Liver (tissue), 9 donors: Measurements from ENCODE around the gene DOCK2. TPM values are rescaled to one million over a fixed set of nuclear protein-coding genes. Genes with fewer than 3 reads are reported as not detected.

Experiments used
- DNase-seq: peaks from one replicate; pipeline ENCODE4 v3.0.0-alpha.2; 2017; ENCODE audit warnings: low spot score
- H3K27ac ChIP-seq, 2 donors: one replicate each; pipeline ENCODE4 v1.7.0; 2013; ENCODE audit warnings: inconsistent platforms in 2 of 2, low read length in 2 of 2, control low read depth in 1 of 2, low read depth in 1 of 2, mild to moderate bottlenecking in 1 of 2
- H3K27me3 ChIP-seq, 4 donors: one replicate each; pipeline versions ENCODE4 v1.6.1 to v1.7.0; 2013; ENCODE audit warnings: low read length in 3 of 4, inconsistent platforms in 1 of 4, mild to moderate bottlenecking in 1 of 4, moderate library complexity in 1 of 4; ENCODE audit not compliant: control insufficient read depth in 4 of 4, insufficient read depth in 4 of 4
- H3K36me3 ChIP-seq, 4 donors: one replicate each; pipeline versions ENCODE4 v1.6.1 to v1.7.0; 2013; ENCODE audit warnings: low read length in 3 of 4, mild to moderate bottlenecking in 3 of 4, low read depth in 1 of 4, moderate library complexity in 1 of 4; ENCODE audit not compliant: control insufficient read depth in 4 of 4, insufficient read depth in 3 of 4
- H3K4me1 ChIP-seq, 4 donors: one replicate each; pipeline versions ENCODE4 v1.6.1 to v1.7.0; 2013; ENCODE audit warnings: low read length in 3 of 4, mild to moderate bottlenecking in 3 of 4, moderate library complexity in 1 of 4; ENCODE audit not compliant: control insufficient read depth in 4 of 4, insufficient read depth in 4 of 4
- H3K4me3 ChIP-seq, 3 donors: one replicate each; pipeline versions ENCODE4 v1.6.1 to v1.7.0; 2013; ENCODE audit warnings: low read length in 3 of 3, control low read depth in 1 of 3, low read depth in 1 of 3, mild to moderate bottlenecking in 1 of 3
- H3K9ac ChIP-seq, 2 donors: one replicate each; pipeline ENCODE4 v1.7.0; 2013; ENCODE audit warnings: low read length in 2 of 2, mild to moderate bottlenecking in 2 of 2, moderate library complexity in 2 of 2, control low read depth in 1 of 2, low read depth in 1 of 2
- H3K9me3 ChIP-seq, 4 donors: one replicate each; pipeline versions ENCODE4 v1.6.1 to v1.7.0; 2013; ENCODE audit warnings: low read length in 3 of 4; ENCODE audit not compliant: control insufficient read depth in 4 of 4
- CTCF ChIP-seq: fragments of 150-350 bp; IDR thresholded peaks from 2 replicates; pipeline ENCODE4 v1.5.1; 2017; ENCODE audit warnings: improper control_type of control experiment, low read depth, low read length; ENCODE audit not compliant: missing input control
- EGR1 ChIP-seq, 2 donors: IDR thresholded peaks; 2 replicates each; pipeline ENCODE4 v1.6.1; 2016 to 2018; ENCODE audit warnings: antibody characterized with exemption in 2 of 2, low read depth in 2 of 2
- FOXA1 ChIP-seq: IDR thresholded peaks from 2 replicates; pipeline ENCODE4 v1.6.1; 2016; ENCODE audit warnings: antibody characterized with exemption
- FOXA2 ChIP-seq: IDR thresholded peaks from 2 replicates; pipeline ENCODE4 v1.6.1; 2016; ENCODE audit warnings: antibody characterized with exemption
- GABPA ChIP-seq, 2 donors: IDR thresholded peaks in 1 of 2; conservative IDR thresholded peaks in 1 of 2; 2 replicates each; pipeline ENCODE4 v1.6.1; 2016; ENCODE audit warnings: antibody characterized with exemption in 2 of 2, mild to moderate bottlenecking in 1 of 2, moderate library complexity in 1 of 2
- HNF4A ChIP-seq, 2 donors: conservative IDR thresholded peaks; 2 replicates each; pipeline ENCODE4 v1.6.1; 2016; ENCODE audit warnings: antibody characterized with exemption in 2 of 2, mild to moderate bottlenecking in 2 of 2
- HNF4G ChIP-seq: IDR thresholded peaks from 2 replicates; pipeline ENCODE4 v1.6.1; 2016; ENCODE audit warnings: antibody characterized with exemption
- JUND ChIP-seq, 2 donors: IDR thresholded peaks; 2 replicates each; pipeline ENCODE4 v1.6.1; 2016; ENCODE audit warnings: antibody characterized with exemption in 2 of 2
- NR2F2 ChIP-seq: IDR thresholded peaks from 2 replicates; pipeline ENCODE4 v1.6.1; 2016; ENCODE audit warnings: antibody characterized with exemption
- RAD21 ChIP-seq, 2 donors: IDR thresholded peaks; 2 replicates each; pipeline ENCODE4 v1.6.1; 2016; ENCODE audit warnings: antibody characterized with exemption in 2 of 2, mild to moderate bottlenecking in 2 of 2
- RXRA ChIP-seq, 2 donors: IDR thresholded peaks; 2 replicates each; pipeline ENCODE4 v1.6.1; 2017 to 2018; ENCODE audit warnings: antibody characterized with exemption in 2 of 2, mild to moderate bottlenecking in 1 of 2
- SP1 ChIP-seq: IDR thresholded peaks from 2 replicates; pipeline ENCODE4 v1.6.1; 2018; ENCODE audit warnings: antibody characterized with exemption, mild to moderate bottlenecking
- TAF1 ChIP-seq: conservative IDR thresholded peaks from 2 replicates; pipeline ENCODE4 v1.6.1; 2016; ENCODE audit warnings: antibody characterized with exemption, mild to moderate bottlenecking
- YY1 ChIP-seq: IDR thresholded peaks from 2 replicates; pipeline ENCODE4 v1.6.1; 2016; ENCODE audit warnings: antibody characterized with exemption, mild to moderate bottlenecking
- WGBS: extraction: QIAGEN DNeasy Blood & Tissue Kit; methylation state at CpG from one replicate; pipeline ENCODE4 v1.1.7; 2013; 5-methylcytosine and 5-hydroxymethylcytosine counted together
- polyA plus RNA-seq, 2 donors: library from polyadenylated mRNA; stranded (reverse) in 1 of 2; unstranded in 1 of 2; fragments of 200-250 nt in 1 of 2; fragments of >200 nt in 1 of 2; fragmentation: Nextera tagmentation in 1 of 2; extraction: Ambion mirVana in 1 of 2; gene quantifications; one replicate each; pipeline versions ENCODE4 v1.2.1 to v1.2.3, GENCODE V29; 2013 to 2015
- total RNA-seq, 2 donors: library from RNA; depleted of rRNA; stranded (reverse); fragments of >200 nt; gene quantifications; one replicate each; pipeline ENCODE4 v1.2.3, GENCODE V29; 2014
- TF ChIP-seq, protein P1 (sequence below): IDR thresholded peaks from 2 replicates; pipeline ENCODE4 v1.6.1; 2016; ENCODE audit warnings: antibody characterized with exemption
- TF ChIP-seq, protein P2 (sequence below): IDR thresholded peaks from 2 replicates; pipeline ENCODE4 v1.6.1; 2016; ENCODE audit warnings: antibody characterized with exemption
- TF ChIP-seq, protein P3 (sequence below): IDR thresholded peaks from 2 replicates; pipeline ENCODE4 v1.6.1; 2016; ENCODE audit warnings: antibody characterized with exemption, mild to moderate bottlenecking
- TF ChIP-seq, protein P4 (sequence below): IDR thresholded peaks from 2 replicates; pipeline ENCODE4 v1.6.1; 2016; ENCODE audit warnings: antibody characterized with exemption
- donor health status: healthy.
- donor health status: healthy.
- donor health status: healthy.
- donor health status: healthy.
- donor health status: healthy.

DOCK2 gene
- total and polyA plus RNA-seq, 4 donors = 2.3 to 26.6 (median 8.2) TPM

DNA sequence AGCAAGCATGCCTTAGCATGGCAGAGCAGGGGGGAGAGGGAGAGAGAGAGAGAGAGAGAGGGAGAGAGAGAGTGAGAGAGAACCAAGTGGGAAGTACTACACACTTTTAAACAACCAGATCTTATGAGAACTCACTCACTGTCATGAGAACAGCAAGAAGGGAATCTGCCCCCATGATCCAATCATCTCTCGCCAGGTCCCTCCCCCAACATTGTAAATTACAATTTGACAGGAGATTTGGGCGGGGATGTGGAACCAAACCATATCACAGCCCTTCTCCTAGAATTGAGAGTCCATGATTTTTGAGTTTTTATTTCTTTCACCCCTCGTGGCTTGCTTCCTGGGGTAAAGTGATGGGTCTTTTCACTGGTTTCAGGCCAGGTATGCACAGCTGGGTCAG, 98.8 kb downstream of the DOCK2 start:
- no peaks in the 10 kb centered on the region for H3K9me3 ChIP-seq
- H3K9ac ChIP-seq = no peak overlapping the region
- 84% methylated on average over 3 of the region's 3 CpGs for WGBS
- peaks cover 0 to under 1% (median 0%) of the 10 kb centered on the region in 4 donors for H3K36me3 ChIP-seq
- H3K4me1 ChIP-seq = no peaks in the 10 kb centered on the region
- no peaks in the 10 kb centered on the region for H3K27me3 ChIP-seq
- no peak overlapping the region for H3K4me3 ChIP-seq
- no peak overlapping the region for H3K27ac ChIP-seq
- TF ChIP-seq, protein P1, sequence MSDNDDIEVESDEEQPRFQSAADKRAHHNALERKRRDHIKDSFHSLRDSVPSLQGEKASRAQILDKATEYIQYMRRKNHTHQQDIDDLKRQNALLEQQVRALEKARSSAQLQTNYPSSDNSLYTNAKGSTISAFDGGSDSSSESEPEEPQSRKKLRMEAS = no peak
- TF ChIP-seq RXRA (IDR thresholded peaks at IDR 0.05) (no peak), HNF4A (conservative IDR thresholded peaks at IDR 0.05) (no peak), FOXA2 (no peak), SP1 (no peak), GABPA (IDR thresholded peaks at IDR 0.05 in 1 of 2, conservative IDR thresholded peaks at IDR 0.05 in 1 of 2) (no peak), FOXA1 (no peak), JUND (IDR thresholded peaks at IDR 0.05) (no peak), TAF1 (no peak), NR2F2 (no peak), YY1 (no peak), HNF4G (no peak), RAD21 (IDR thresholded peaks at IDR 0.05) (no peak), CTCF (no peak), EGR1 (IDR thresholded peaks at IDR 0.05; ENCODE audit: low read depth in 2 of 2) (no peak)
- TF ChIP-seq, protein P2, sequence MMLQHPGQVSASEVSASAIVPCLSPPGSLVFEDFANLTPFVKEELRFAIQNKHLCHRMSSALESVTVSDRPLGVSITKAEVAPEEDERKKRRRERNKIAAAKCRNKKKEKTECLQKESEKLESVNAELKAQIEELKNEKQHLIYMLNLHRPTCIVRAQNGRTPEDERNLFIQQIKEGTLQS = no peak
- TF ChIP-seq, protein P3, sequence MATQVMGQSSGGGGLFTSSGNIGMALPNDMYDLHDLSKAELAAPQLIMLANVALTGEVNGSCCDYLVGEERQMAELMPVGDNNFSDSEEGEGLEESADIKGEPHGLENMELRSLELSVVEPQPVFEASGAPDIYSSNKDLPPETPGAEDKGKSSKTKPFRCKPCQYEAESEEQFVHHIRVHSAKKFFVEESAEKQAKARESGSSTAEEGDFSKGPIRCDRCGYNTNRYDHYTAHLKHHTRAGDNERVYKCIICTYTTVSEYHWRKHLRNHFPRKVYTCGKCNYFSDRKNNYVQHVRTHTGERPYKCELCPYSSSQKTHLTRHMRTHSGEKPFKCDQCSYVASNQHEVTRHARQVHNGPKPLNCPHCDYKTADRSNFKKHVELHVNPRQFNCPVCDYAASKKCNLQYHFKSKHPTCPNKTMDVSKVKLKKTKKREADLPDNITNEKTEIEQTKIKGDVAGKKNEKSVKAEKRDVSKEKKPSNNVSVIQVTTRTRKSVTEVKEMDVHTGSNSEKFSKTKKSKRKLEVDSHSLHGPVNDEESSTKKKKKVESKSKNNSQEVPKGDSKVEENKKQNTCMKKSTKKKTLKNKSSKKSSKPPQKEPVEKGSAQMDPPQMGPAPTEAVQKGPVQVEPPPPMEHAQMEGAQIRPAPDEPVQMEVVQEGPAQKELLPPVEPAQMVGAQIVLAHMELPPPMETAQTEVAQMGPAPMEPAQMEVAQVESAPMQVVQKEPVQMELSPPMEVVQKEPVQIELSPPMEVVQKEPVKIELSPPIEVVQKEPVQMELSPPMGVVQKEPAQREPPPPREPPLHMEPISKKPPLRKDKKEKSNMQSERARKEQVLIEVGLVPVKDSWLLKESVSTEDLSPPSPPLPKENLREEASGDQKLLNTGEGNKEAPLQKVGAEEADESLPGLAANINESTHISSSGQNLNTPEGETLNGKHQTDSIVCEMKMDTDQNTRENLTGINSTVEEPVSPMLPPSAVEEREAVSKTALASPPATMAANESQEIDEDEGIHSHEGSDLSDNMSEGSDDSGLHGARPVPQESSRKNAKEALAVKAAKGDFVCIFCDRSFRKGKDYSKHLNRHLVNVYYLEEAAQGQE = no peak
- TF ChIP-seq, protein P4, sequence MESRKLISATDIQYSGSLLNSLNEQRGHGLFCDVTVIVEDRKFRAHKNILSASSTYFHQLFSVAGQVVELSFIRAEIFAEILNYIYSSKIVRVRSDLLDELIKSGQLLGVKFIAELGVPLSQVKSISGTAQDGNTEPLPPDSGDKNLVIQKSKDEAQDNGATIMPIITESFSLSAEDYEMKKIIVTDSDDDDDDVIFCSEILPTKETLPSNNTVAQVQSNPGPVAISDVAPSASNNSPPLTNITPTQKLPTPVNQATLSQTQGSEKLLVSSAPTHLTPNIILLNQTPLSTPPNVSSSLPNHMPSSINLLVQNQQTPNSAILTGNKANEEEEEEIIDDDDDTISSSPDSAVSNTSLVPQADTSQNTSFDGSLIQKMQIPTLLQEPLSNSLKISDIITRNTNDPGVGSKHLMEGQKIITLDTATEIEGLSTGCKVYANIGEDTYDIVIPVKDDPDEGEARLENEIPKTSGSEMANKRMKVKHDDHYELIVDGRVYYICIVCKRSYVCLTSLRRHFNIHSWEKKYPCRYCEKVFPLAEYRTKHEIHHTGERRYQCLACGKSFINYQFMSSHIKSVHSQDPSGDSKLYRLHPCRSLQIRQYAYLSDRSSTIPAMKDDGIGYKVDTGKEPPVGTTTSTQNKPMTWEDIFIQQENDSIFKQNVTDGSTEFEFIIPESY = no peak
- DNase-seq = no peak
